ENCODE results near the gene PTGER2.
A peak's percentile ranks its signal among the peaks of the same experiment; 100 is the strongest.

Gene PTGER2

GRCh38 chr14:52286661-52287649 lies 27.2 kb upstream of the PTGER2 start:
- Histone ChIP-seq H3K9ac (ENCODE audit: low read depth, low read length) (peak overlapping the region; percentile 36), H3K27ac (ENCODE audit: low read length) (peak overlapping the region; percentile 78), H3K4me1 (ENCODE audit: insufficient read depth, low read length) (peaks cover 45% of the 10 kb centered on the region), H3K9me3 (ENCODE audit: insufficient read depth, low read length, severe bottlenecking) (no peaks in the 10 kb centered on the region), H3K4me2 (ENCODE audit: insufficient read depth, low read length) (peak overlapping the region; percentile 58), H2AFZ (ENCODE audit: low read depth, low read length) (no peak overlapping the region), H3K79me2 (ENCODE audit: insufficient read depth, low read length) (no peaks in the 10 kb centered on the region), H3K36me3 (ENCODE audit: insufficient read depth, low read length) (no peaks in the 10 kb centered on the region), H4K20me1 (ENCODE audit: insufficient read depth, low read length) (no peaks in the 10 kb centered on the region), H3K27me3 (ENCODE audit: insufficient read depth, low read length, poor library complexity) (no peaks in the 10 kb centered on the region), H3K4me3 (ENCODE audit: low read depth in 1 of 2, low read length in 2 of 2) (peak overlapping the region in 1 of 2 experiments; percentile 25; a peak in 2 of 4 replicates)
- DNase-seq (peak; percentile 65), ATAC-seq (ENCODE audit: insufficient read depth, low read depth) (peak; percentile 86)
- TF ChIP-seq CTCF (IDR thresholded peaks at IDR 0.05; ENCODE audit: borderline replicate concordance, extremely low read depth, low read length, poor library complexity, severe bottlenecking) (no peak), EZH2 (IDR thresholded peaks at IDR 0.05; ENCODE audit: borderline replicate concordance, low read depth, low read length, severe bottlenecking) (no peak)

- no peaks in the 10 kb centered on the region for H3K36me3 ChIP-seq (ENCODE audit: insufficient read depth, low read length)
- H3K9me3 ChIP-seq (ENCODE audit: insufficient read depth, low read length, severe bottlenecking): no peaks in the 10 kb centered on the region
- no peaks in the 10 kb centered on the region for H3K79me2 ChIP-seq (ENCODE audit: insufficient read depth, low read length)
- no peak for TF ChIP-seq CTCF (IDR thresholded peaks at IDR 0.05; ENCODE audit: borderline replicate concordance, extremely low read depth, low read length, poor library complexity, severe bottlenecking)
- no peak for TF ChIP-seq EZH2 (IDR thresholded peaks at IDR 0.05; ENCODE audit: borderline replicate concordance, low read depth, low read length, severe bottlenecking)
- H2AFZ ChIP-seq (ENCODE audit: low read depth, low read length): no peak overlapping the region
- H3K4me3 ChIP-seq (ENCODE audit: low read depth in 1 of 2, low read length in 2 of 2): no peak overlapping the region
- no peak for ATAC-seq (ENCODE audit: insufficient read depth, low read depth)
- no peaks in the 10 kb centered on the region for H4K20me1 ChIP-seq (ENCODE audit: insufficient read depth, low read length)
- H3K4me2 ChIP-seq (ENCODE audit: insufficient read depth, low read length): no peak overlapping the region
- no peak overlapping the region for H3K9ac ChIP-seq (ENCODE audit: low read depth, low read length)
- H3K4me1 ChIP-seq (ENCODE audit: insufficient read depth, low read length): peaks cover 9% of the 10 kb centered on the region; the same call in 1 of the 2 replicates
- no peak overlapping the region for H3K27ac ChIP-seq (ENCODE audit: low read length)
- no peak for DNase-seq
- H3K27me3 ChIP-seq (ENCODE audit: insufficient read depth, low read length, poor library complexity): no peaks in the 10 kb centered on the region
Measured at GRCh38 chr14:52296378-52296777, 17.7 kb upstream of the PTGER2 start.

GRCh38 chr14:52298795-52299194 lies 15.3 kb upstream of the PTGER2 start:
- no peak overlapping the region for H2AFZ ChIP-seq (ENCODE audit: low read depth, low read length)
- H3K79me2 ChIP-seq (ENCODE audit: insufficient read depth, low read length): no peaks in the 10 kb centered on the region
- no peaks in the 10 kb centered on the region for H3K9me3 ChIP-seq (ENCODE audit: insufficient read depth, low read length, severe bottlenecking)
- H3K9ac ChIP-seq (ENCODE audit: low read depth, low read length): no peak overlapping the region
- TF ChIP-seq CTCF (IDR thresholded peaks at IDR 0.05; ENCODE audit: borderline replicate concordance, extremely low read depth, low read length, poor library complexity, severe bottlenecking) (no peak), EZH2 (IDR thresholded peaks at IDR 0.05; ENCODE audit: borderline replicate concordance, low read depth, low read length, severe bottlenecking) (no peak)
- DNase-seq (no peak), ATAC-seq (ENCODE audit: insufficient read depth, low read depth) (no peak)
- H3K4me1 ChIP-seq (ENCODE audit: insufficient read depth, low read length): peaks cover 9% of the 10 kb centered on the region; the same call in 1 of the 2 replicates
- H3K27ac ChIP-seq (ENCODE audit: low read length): no peak overlapping the region
- no peaks in the 10 kb centered on the region for H3K36me3 ChIP-seq (ENCODE audit: insufficient read depth, low read length)
- H3K4me2 ChIP-seq (ENCODE audit: insufficient read depth, low read length): no peak overlapping the region
- no peaks in the 10 kb centered on the region for H3K27me3 ChIP-seq (ENCODE audit: insufficient read depth, low read length, poor library complexity)
- no peaks in the 10 kb centered on the region for H4K20me1 ChIP-seq (ENCODE audit: insufficient read depth, low read length)
- no peak overlapping the region for H3K4me3 ChIP-seq (ENCODE audit: low read depth in 1 of 2, low read length in 2 of 2)
